ENCODE measurements around the gene POC5.

Gene POC5

DNA sequence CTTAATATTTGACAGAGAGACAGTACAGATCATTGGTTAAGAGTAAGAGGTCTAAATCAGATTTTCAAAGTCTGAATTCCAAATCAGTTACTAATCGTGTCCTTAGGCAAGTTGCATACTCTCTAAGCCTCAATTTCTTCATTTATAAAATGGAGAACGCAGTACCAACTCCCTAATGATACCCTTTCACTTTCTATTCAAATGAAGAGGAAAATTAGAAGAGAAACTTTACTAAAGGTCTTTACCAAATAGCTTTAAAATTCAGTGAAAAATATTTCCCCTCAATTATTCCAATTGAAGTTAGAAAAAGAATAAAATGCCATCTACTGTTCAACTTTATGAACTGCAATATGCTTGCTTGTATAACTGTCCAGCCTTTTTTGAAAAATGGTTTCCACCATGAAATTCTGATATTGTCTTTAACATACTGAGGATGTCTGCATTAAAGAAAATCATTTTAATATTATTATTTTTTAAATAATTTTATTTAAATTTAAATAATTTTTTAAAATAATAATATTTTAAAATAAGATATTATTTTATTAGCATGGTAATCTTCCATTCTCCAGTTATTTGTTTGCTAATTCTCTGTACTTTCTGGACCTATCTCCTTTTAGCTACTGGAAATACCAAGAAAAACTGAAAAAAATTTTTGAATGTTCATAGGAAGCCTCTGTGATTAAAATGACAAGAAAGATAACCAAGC, 36.0 kb downstream of the POC5 start:
- Histone ChIP-seq H3K4me2 (ENCODE audit: low read length) (peak overlapping the region; percentile 59), H3K27ac (ENCODE audit: low read length) (peak overlapping the region; percentile 33; the same call in 1 of the 2 replicates), H3K36me3 (replicated peaks; ENCODE audit: low read depth, low read length) (peaks cover 13% of the 10 kb centered on the region), H3K79me2 (ENCODE audit: low read length) (no peaks in the 10 kb centered on the region; the same call in 1 of the 2 replicates), H3K27me3 (ENCODE audit: low read depth, low read length) (no peaks in the 10 kb centered on the region), H3K4me3 (ENCODE audit: low read length) (peak overlapping the region; percentile 41), H4K20me1 (ENCODE audit: insufficient read depth, low read length) (no peaks in the 10 kb centered on the region), H2AFZ (ENCODE audit: low read depth, low read length) (no peak overlapping the region), H3K4me1 (ENCODE audit: low read length) (peaks cover 5% of the 10 kb centered on the region), H3K9ac (ENCODE audit: low read length) (peak overlapping the region; percentile 26; the same call in 1 of the 2 replicates), H3K9me3 (ENCODE audit: insufficient read depth, low read length) (no peaks in the 10 kb centered on the region)
- TF ChIP-seq EZH2phosphoT487 (IDR thresholded peaks at IDR 0.05; ENCODE audit: low read depth) (no peak), CTCF (IDR thresholded peaks at IDR 0.05; ENCODE audit: low read depth, low read length) (peak; percentile 58)

DNA sequence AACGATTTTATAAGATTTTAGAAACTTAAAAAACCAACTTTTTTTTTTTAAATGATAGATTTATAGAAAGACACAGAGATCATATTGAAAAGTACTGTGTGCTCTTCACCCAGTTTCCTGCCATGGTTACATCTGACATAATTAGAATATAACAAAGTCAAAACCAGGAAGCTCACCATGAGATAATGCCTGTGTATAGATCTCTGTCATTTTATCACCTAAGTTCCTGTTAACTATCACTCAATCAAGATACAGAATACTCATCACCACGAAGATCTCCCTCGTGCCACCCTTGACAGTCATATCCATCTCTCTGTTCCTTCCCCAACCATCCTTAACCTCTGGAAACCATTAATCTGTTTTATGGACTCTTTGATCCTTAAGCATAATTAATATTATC, 39.1 kb downstream of the POC5 start:
- TF ChIP-seq CTCF (IDR thresholded peaks at IDR 0.05; ENCODE audit: low read depth, low read length): no peak
- Histone ChIP-seq H3K9ac (ENCODE audit: low read length) (no peak overlapping the region), H3K9me3 (ENCODE audit: insufficient read depth, low read length) (no peaks in the 10 kb centered on the region), H3K36me3 (replicated peaks; ENCODE audit: low read depth, low read length) (peaks cover 12% of the 10 kb centered on the region), H3K4me3 (ENCODE audit: low read length) (no peak overlapping the region), H3K27ac (ENCODE audit: low read length) (no peak overlapping the region), H3K27me3 (ENCODE audit: low read depth, low read length) (no peaks in the 10 kb centered on the region), H3K79me2 (ENCODE audit: low read length) (no peaks in the 10 kb centered on the region; the same call in 1 of the 2 replicates), H3K4me2 (ENCODE audit: low read length) (no peak overlapping the region), H3K4me1 (ENCODE audit: low read length) (peaks cover 5% of the 10 kb centered on the region), H2AFZ (ENCODE audit: low read depth, low read length) (no peak overlapping the region), H4K20me1 (ENCODE audit: insufficient read depth, low read length) (no peaks in the 10 kb centered on the region)

- peaks cover 5% of the 10 kb centered on the region for H3K4me1 ChIP-seq (ENCODE audit: low read length)
- H3K79me2 ChIP-seq (ENCODE audit: low read length): no peaks in the 10 kb centered on the region; the same call in 1 of the 2 replicates
- no peak overlapping the region for H3K4me2 ChIP-seq (ENCODE audit: low read length)
- no peaks in the 10 kb centered on the region for H3K9me3 ChIP-seq (ENCODE audit: insufficient read depth, low read length)
- no peaks in the 10 kb centered on the region for H3K27me3 ChIP-seq (ENCODE audit: low read depth, low read length)
- H3K27ac ChIP-seq (ENCODE audit: low read length): no peak overlapping the region
- no peak overlapping the region for H3K4me3 ChIP-seq (ENCODE audit: low read length)
- TF ChIP-seq CTCF (IDR thresholded peaks at IDR 0.05; ENCODE audit: low read depth, low read length): no peak
- TF ChIP-seq EZH2phosphoT487 (IDR thresholded peaks at IDR 0.05; ENCODE audit: low read depth): no peak
- H2AFZ ChIP-seq (ENCODE audit: low read depth, low read length): no peak overlapping the region
- H4K20me1 ChIP-seq (ENCODE audit: insufficient read depth, low read length): no peaks in the 10 kb centered on the region
- no peak overlapping the region for H3K9ac ChIP-seq (ENCODE audit: low read length)
- peaks cover 12% of the 10 kb centered on the region for H3K36me3 ChIP-seq (replicated peaks; ENCODE audit: low read depth, low read length)
Measured at GRCh38 chr5:75677607-75678006, 39.6 kb downstream of the POC5 start.

DNA sequence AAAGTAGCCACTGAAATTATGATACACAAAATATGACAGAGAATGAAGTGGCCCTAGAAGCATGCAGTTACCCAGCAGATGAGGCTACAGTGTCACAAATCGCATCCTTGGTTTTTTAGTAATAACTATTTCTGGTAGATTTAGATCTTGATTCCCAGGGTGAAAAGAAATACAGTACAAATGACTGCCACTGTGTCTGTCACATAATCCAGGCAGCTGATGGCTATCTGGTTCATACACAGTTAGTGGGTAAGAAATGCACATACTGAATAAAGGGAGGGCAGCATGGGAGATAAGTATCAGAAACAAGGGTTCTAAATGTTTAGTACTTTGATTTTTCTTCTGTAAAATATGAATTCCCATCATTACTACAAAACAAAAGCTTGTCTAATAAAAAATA, 41.5 kb downstream of the POC5 start:
- Histone ChIP-seq H3K36me3 (replicated peaks; ENCODE audit: low read depth, low read length) (peaks cover 15% of the 10 kb centered on the region), H4K20me1 (ENCODE audit: insufficient read depth, low read length) (no peaks in the 10 kb centered on the region), H2AFZ (ENCODE audit: low read depth, low read length) (no peak overlapping the region), H3K4me2 (ENCODE audit: low read length) (no peak overlapping the region), H3K9ac (ENCODE audit: low read length) (no peak overlapping the region), H3K27me3 (ENCODE audit: low read depth, low read length) (no peaks in the 10 kb centered on the region), H3K4me1 (ENCODE audit: low read length) (peaks cover 5% of the 10 kb centered on the region), H3K79me2 (ENCODE audit: low read length) (no peaks in the 10 kb centered on the region; the same call in 1 of the 2 replicates), H3K4me3 (ENCODE audit: low read length) (no peak overlapping the region), H3K27ac (ENCODE audit: low read length) (no peak overlapping the region), H3K9me3 (ENCODE audit: insufficient read depth, low read length) (no peaks in the 10 kb centered on the region)
- TF ChIP-seq EZH2phosphoT487 (IDR thresholded peaks at IDR 0.05; ENCODE audit: low read depth) (no peak), CTCF (IDR thresholded peaks at IDR 0.05; ENCODE audit: low read depth, low read length) (no peak)
